ENCODE measurements around the gene TSPYL4.

The TSPYL4 gene

GRCh38 chr6:116267836-116268588, 14.1 kb upstream of the TSPYL4 start:
- H3K36me3 ChIP-seq (ENCODE audit: control insufficient read depth, low read depth, low read length): no peaks in the 10 kb centered on the region

GRCh38 chr6:116266803-116267202, 12.9 kb upstream of the TSPYL4 start:
- H3K27me3 ChIP-seq (ENCODE audit: control insufficient read depth, insufficient read depth, low read length): no peaks in the 10 kb centered on the region
- H3K9ac ChIP-seq (ENCODE audit: low read length): no peak overlapping the region
- H3K4me3 ChIP-seq (ENCODE audit: low read length): no peak overlapping the region
- peaks cover 11% of the 10 kb centered on the region for H3K4me1 ChIP-seq (ENCODE audit: control insufficient read depth, low read depth, low read length)
- no peak overlapping the region for H3K27ac ChIP-seq (ENCODE audit: low read length)
- H3K9me3 ChIP-seq (ENCODE audit: control insufficient read depth, low read depth, low read length): no peaks in the 10 kb centered on the region
- no peaks in the 10 kb centered on the region for H3K36me3 ChIP-seq (ENCODE audit: control insufficient read depth, low read depth, low read length)

More at GRCh38 chr6:116267836-116268588, 14.1 kb upstream of the TSPYL4 start:
- Histone ChIP-seq H3K9me3 (ENCODE audit: control insufficient read depth, low read depth, low read length) (no peaks in the 10 kb centered on the region), H3K27ac (ENCODE audit: low read length) (no peak overlapping the region), H3K27me3 (ENCODE audit: control insufficient read depth, insufficient read depth, low read length) (no peaks in the 10 kb centered on the region), H3K4me3 (ENCODE audit: low read length) (no peak overlapping the region), H3K9ac (ENCODE audit: low read length) (no peak overlapping the region), H3K4me1 (ENCODE audit: control insufficient read depth, low read depth, low read length) (peaks cover 23% of the 10 kb centered on the region)

- no peaks in the 10 kb centered on the region for H3K36me3 ChIP-seq (ENCODE audit: control insufficient read depth, low read depth, low read length)
- no peaks in the 10 kb centered on the region for H3K27me3 ChIP-seq (ENCODE audit: control insufficient read depth, insufficient read depth, low read length)
- H3K9ac ChIP-seq (ENCODE audit: low read length): no peak overlapping the region
- H3K27ac ChIP-seq (ENCODE audit: low read length): no peak overlapping the region
- no peaks in the 10 kb centered on the region for H3K9me3 ChIP-seq (ENCODE audit: control insufficient read depth, low read depth, low read length)
- no peaks in the 10 kb centered on the region for H3K4me1 ChIP-seq (ENCODE audit: control insufficient read depth, low read depth, low read length)
- H3K4me3 ChIP-seq (ENCODE audit: low read length): no peak overlapping the region
These were observed 11.4 kb upstream of the TSPYL4 start for GRCh38 chr6:116265041-116265829.

- Histone ChIP-seq H3K4me1 (ENCODE audit: control insufficient read depth, low read depth, low read length) (no peaks in the 10 kb centered on the region), H3K27me3 (ENCODE audit: control insufficient read depth, insufficient read depth, low read length) (no peaks in the 10 kb centered on the region), H3K27ac (ENCODE audit: low read length) (no peak overlapping the region), H3K9me3 (ENCODE audit: control insufficient read depth, low read depth, low read length) (no peaks in the 10 kb centered on the region), H3K9ac (ENCODE audit: low read length) (no peak overlapping the region), H3K36me3 (ENCODE audit: control insufficient read depth, low read depth, low read length) (no peaks in the 10 kb centered on the region), H3K4me3 (ENCODE audit: low read length) (no peak overlapping the region)
These were observed 9.5 kb upstream of the TSPYL4 start for GRCh38 chr6:116263353-116263752.

GRCh38 chr6:116258520-116258919, 4.6 kb upstream of the TSPYL4 start:
- Histone ChIP-seq H3K4me1 (ENCODE audit: control insufficient read depth, low read depth, low read length) (peaks cover 11% of the 10 kb centered on the region), H3K27me3 (ENCODE audit: control insufficient read depth, insufficient read depth, low read length) (no peaks in the 10 kb centered on the region), H3K36me3 (ENCODE audit: control insufficient read depth, low read depth, low read length) (no peaks in the 10 kb centered on the region), H3K4me3 (ENCODE audit: low read length) (no peak overlapping the region), H3K9me3 (ENCODE audit: control insufficient read depth, low read depth, low read length) (no peaks in the 10 kb centered on the region), H3K9ac (ENCODE audit: low read length) (no peak overlapping the region), H3K27ac (ENCODE audit: low read length) (no peak overlapping the region)

- Histone ChIP-seq H3K4me3 (ENCODE audit: low read length) (no peak overlapping the region), H3K27me3 (ENCODE audit: control insufficient read depth, insufficient read depth, low read length) (no peaks in the 10 kb centered on the region), H3K36me3 (ENCODE audit: control insufficient read depth, low read depth, low read length) (no peaks in the 10 kb centered on the region), H3K4me1 (ENCODE audit: control insufficient read depth, low read depth, low read length) (peaks cover 17% of the 10 kb centered on the region), H3K9ac (ENCODE audit: low read length) (no peak overlapping the region), H3K9me3 (ENCODE audit: control insufficient read depth, low read depth, low read length) (no peaks in the 10 kb centered on the region), H3K27ac (ENCODE audit: low read length) (no peak overlapping the region)
These were observed 2.8 kb upstream of the TSPYL4 start for GRCh38 chr6:116256694-116257093.

- H3K27me3 ChIP-seq (ENCODE audit: control insufficient read depth, insufficient read depth, low read length): no peaks in the 10 kb centered on the region
- peak overlapping the region; percentile 93 for H3K4me3 ChIP-seq (ENCODE audit: low read length)
- H3K27ac ChIP-seq (ENCODE audit: low read length): no peak overlapping the region
- H3K9me3 ChIP-seq (ENCODE audit: control insufficient read depth, low read depth, low read length): no peaks in the 10 kb centered on the region
- H3K4me1 ChIP-seq (ENCODE audit: control insufficient read depth, low read depth, low read length): peaks cover 17% of the 10 kb centered on the region
- H3K36me3 ChIP-seq (ENCODE audit: control insufficient read depth, low read depth, low read length): no peaks in the 10 kb centered on the region
- peak overlapping the region; percentile 99 for H3K9ac ChIP-seq (ENCODE audit: low read length)
These were observed 1.4 kb upstream of the TSPYL4 start for GRCh38 chr6:116255246-116255800.

GRCh38 chr6:116254297-116255056, 602 bp upstream of the TSPYL4 start:
- Histone ChIP-seq H3K4me1 (ENCODE audit: control insufficient read depth, low read depth, low read length) (peaks cover 17% of the 10 kb centered on the region), H3K9ac (ENCODE audit: low read length) (peak overlapping the region; percentile 99), H3K27me3 (ENCODE audit: control insufficient read depth, insufficient read depth, low read length) (no peaks in the 10 kb centered on the region), H3K9me3 (ENCODE audit: control insufficient read depth, low read depth, low read length) (no peaks in the 10 kb centered on the region), H3K36me3 (ENCODE audit: control insufficient read depth, low read depth, low read length) (no peaks in the 10 kb centered on the region), H3K4me3 (ENCODE audit: low read length) (peak overlapping the region; percentile 93), H3K27ac (ENCODE audit: low read length) (peak overlapping the region; percentile 99)

- peak overlapping the region; percentile 99 for H3K9ac ChIP-seq (ENCODE audit: low read length)
- no peaks in the 10 kb centered on the region for H3K9me3 ChIP-seq (ENCODE audit: control insufficient read depth, low read depth, low read length)
- H3K4me1 ChIP-seq (ENCODE audit: control insufficient read depth, low read depth, low read length): peaks cover 17% of the 10 kb centered on the region
- H3K27ac ChIP-seq (ENCODE audit: low read length): no peak overlapping the region
- H3K4me3 ChIP-seq (ENCODE audit: low read length): peak overlapping the region; percentile 93
- H3K27me3 ChIP-seq (ENCODE audit: control insufficient read depth, insufficient read depth, low read length): no peaks in the 10 kb centered on the region
- H3K36me3 ChIP-seq (ENCODE audit: control insufficient read depth, low read depth, low read length): no peaks in the 10 kb centered on the region
These were observed 729 bp downstream of the TSPYL4 start for GRCh38 chr6:116253188-116253504.

GRCh38 chr6:116251568-116252384, 2.1 kb downstream of the TSPYL4 start:
- Histone ChIP-seq H3K27ac (ENCODE audit: low read length) (no peak overlapping the region), H3K4me1 (ENCODE audit: control insufficient read depth, low read depth, low read length) (peaks cover 17% of the 10 kb centered on the region), H3K4me3 (ENCODE audit: low read length) (peak overlapping the region; percentile 43), H3K9me3 (ENCODE audit: control insufficient read depth, low read depth, low read length) (no peaks in the 10 kb centered on the region), H3K36me3 (ENCODE audit: control insufficient read depth, low read depth, low read length) (no peaks in the 10 kb centered on the region), H3K9ac (ENCODE audit: low read length) (no peak overlapping the region), H3K27me3 (ENCODE audit: control insufficient read depth, insufficient read depth, low read length) (no peaks in the 10 kb centered on the region)

Data from iPS-18a (cell line).